Astrocyte (in vitro differentiated cells and primary cell): ENCODE data around the gene C5. TPM values are rescaled to one million over a fixed set of nuclear protein-coding genes. Genes with fewer than 3 reads are reported as not detected.

Experiments
- DNase-seq: peaks from one replicate; pipeline ENCODE4 v3.0.0-alpha.2; 2010; ENCODE audit warnings: low read depth
- FAIRE-seq: peaks from 2 replicates; lab custom pipeline; 2011; peaks lifted over from hg19 to GRCh38; lab: Jason Lieb, UNC
- H2AFZ ChIP-seq: 2 replicates; pipeline ENCODE4 v1.6.0; 2012; ENCODE audit warnings: low read depth, low read length, inconsistent platforms
- H3K27ac ChIP-seq: 2 replicates; pipeline ENCODE4 v1.5.1; 2011; ENCODE audit warnings: low read depth, low read length, inconsistent platforms
- H3K27me3 ChIP-seq: 2 replicates; pipeline ENCODE4 v1.6.0; 2011; ENCODE audit warnings: low read length, inconsistent platforms; ENCODE audit not compliant: insufficient read depth
- H3K36me3 ChIP-seq: 2 replicates; pipeline ENCODE4 v1.5.1; 2011; ENCODE audit warnings: low read length, inconsistent platforms; ENCODE audit not compliant: insufficient read depth
- H3K4me1 ChIP-seq: 2 replicates; pipeline ENCODE4 v1.5.1; 2011; ENCODE audit warnings: low read length, inconsistent platforms; ENCODE audit not compliant: insufficient read depth
- H3K4me2 ChIP-seq: 2 replicates; pipeline ENCODE4 v1.6.0; 2012; ENCODE audit warnings: low read length, inconsistent platforms
- H3K4me3 ChIP-seq: 2 replicates; pipeline ENCODE4 v1.5.1; 2011; ENCODE audit warnings: low read depth, mild to moderate bottlenecking, low read length, inconsistent platforms; ENCODE audit not compliant: insufficient read depth
- H3K79me2 ChIP-seq: 2 replicates; pipeline ENCODE4 v1.6.0; 2012; ENCODE audit warnings: mild to moderate bottlenecking, low read length, inconsistent platforms; ENCODE audit not compliant: insufficient read depth
- H3K9ac ChIP-seq: 2 replicates; pipeline ENCODE4 v1.6.0; 2012; ENCODE audit warnings: mild to moderate bottlenecking, low read length, inconsistent platforms
- H3K9me3 ChIP-seq: 2 replicates; pipeline ENCODE4 v1.5.1; 2012; ENCODE audit warnings: low read depth, mild to moderate bottlenecking, low read length, inconsistent platforms; ENCODE audit not compliant: insufficient read depth
- H4K20me1 ChIP-seq: 2 replicates; pipeline ENCODE4 v1.6.0; 2012; ENCODE audit warnings: low read length, inconsistent platforms; ENCODE audit not compliant: insufficient read depth
- H3K27ac Mint-ChIP-seq: one replicate; pipeline ENCODE4 v1.8.0; 2021; ENCODE audit warnings: mild to moderate bottlenecking, mixed read lengths; ENCODE audit not compliant: unreplicated experiment
- H3K27me3 Mint-ChIP-seq: one replicate; pipeline ENCODE4 v1.8.0; 2021; ENCODE audit warnings: low read depth, mixed read lengths; ENCODE audit not compliant: unreplicated experiment
- H3K36me3 Mint-ChIP-seq: one replicate; pipeline ENCODE4 v1.8.0; 2021; ENCODE audit warnings: low read depth, mixed read lengths; ENCODE audit not compliant: unreplicated experiment
- H3K4me1 Mint-ChIP-seq: one replicate; pipeline ENCODE4 v1.8.0; 2021; ENCODE audit warnings: low read depth, mixed read lengths; ENCODE audit not compliant: unreplicated experiment
- H3K4me3 Mint-ChIP-seq: one replicate; pipeline ENCODE4 v1.8.0; 2021; ENCODE audit warnings: mild to moderate bottlenecking, moderate library complexity, mixed read lengths; ENCODE audit not compliant: unreplicated experiment
- H3K9me3 Mint-ChIP-seq: one replicate; pipeline ENCODE4 v1.8.0; 2021; ENCODE audit warnings: mild to moderate bottlenecking, mixed read lengths; ENCODE audit not compliant: unreplicated experiment
- EZH2 ChIP-seq: IDR thresholded peaks from 2 replicates; pipeline ENCODE4 v1.6.1; 2012; ENCODE audit warnings: mild to moderate bottlenecking, low read length, inconsistent platforms; ENCODE audit not compliant: insufficient read depth
- total RNA-seq: library from RNA; stranded (reverse); gene quantifications from 2 replicates; pipeline ENCODE4 v1.2.1, GENCODE V29; 2021
- TF ChIP-seq, protein P1 (sequence below): IDR thresholded peaks from 2 replicates; pipeline ENCODE4 v1.5.1; 2011; ENCODE audit warnings: low read depth, mild to moderate bottlenecking, inconsistent platforms, low read length, moderate library complexity; ENCODE audit not compliant: insufficient read depth

The C5 gene
- total RNA-seq, 1 donor from 2014 or later, result 1.1 TPM

- Histone ChIP-seq H2AFZ (no peak overlapping the region), H3K36me3 (no peaks in the 10 kb centered on the region), H3K4me3 (no peak overlapping the region), H3K79me2 (no peaks in the 10 kb centered on the region), H3K27me3 (no peaks in the 10 kb centered on the region), H3K9ac (no peak overlapping the region), H3K4me2 (peak overlapping the region; percentile 85), H3K9me3 (no peaks in the 10 kb centered on the region), H3K4me1 (peaks cover 44% of the 10 kb centered on the region), H4K20me1 (no peaks in the 10 kb centered on the region), H3K27ac (no peak overlapping the region)
- no peak for DNase-seq
- H3K36me3 Mint-ChIP-seq, result no peaks in the 10 kb centered on the region
- H3K9me3 Mint-ChIP-seq, result no peaks in the 10 kb centered on the region
- FAIRE-seq, result no peak
- no peak overlapping the region for H3K27ac Mint-ChIP-seq
- no peak overlapping the region for H3K4me3 Mint-ChIP-seq
- H3K4me1 Mint-ChIP-seq, result peaks cover 24% of the 10 kb centered on the region
- H3K27me3 Mint-ChIP-seq, result no peaks in the 10 kb centered on the region
- no peak for TF ChIP-seq EZH2
- TF ChIP-seq, protein P1, sequence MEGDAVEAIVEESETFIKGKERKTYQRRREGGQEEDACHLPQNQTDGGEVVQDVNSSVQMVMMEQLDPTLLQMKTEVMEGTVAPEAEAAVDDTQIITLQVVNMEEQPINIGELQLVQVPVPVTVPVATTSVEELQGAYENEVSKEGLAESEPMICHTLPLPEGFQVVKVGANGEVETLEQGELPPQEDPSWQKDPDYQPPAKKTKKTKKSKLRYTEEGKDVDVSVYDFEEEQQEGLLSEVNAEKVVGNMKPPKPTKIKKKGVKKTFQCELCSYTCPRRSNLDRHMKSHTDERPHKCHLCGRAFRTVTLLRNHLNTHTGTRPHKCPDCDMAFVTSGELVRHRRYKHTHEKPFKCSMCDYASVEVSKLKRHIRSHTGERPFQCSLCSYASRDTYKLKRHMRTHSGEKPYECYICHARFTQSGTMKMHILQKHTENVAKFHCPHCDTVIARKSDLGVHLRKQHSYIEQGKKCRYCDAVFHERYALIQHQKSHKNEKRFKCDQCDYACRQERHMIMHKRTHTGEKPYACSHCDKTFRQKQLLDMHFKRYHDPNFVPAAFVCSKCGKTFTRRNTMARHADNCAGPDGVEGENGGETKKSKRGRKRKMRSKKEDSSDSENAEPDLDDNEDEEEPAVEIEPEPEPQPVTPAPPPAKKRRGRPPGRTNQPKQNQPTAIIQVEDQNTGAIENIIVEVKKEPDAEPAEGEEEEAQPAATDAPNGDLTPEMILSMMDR, result no peak
Measured at GRCh38 chr9:120927269-120928014, 122.6 kb downstream of the C5 start.

DNA sequence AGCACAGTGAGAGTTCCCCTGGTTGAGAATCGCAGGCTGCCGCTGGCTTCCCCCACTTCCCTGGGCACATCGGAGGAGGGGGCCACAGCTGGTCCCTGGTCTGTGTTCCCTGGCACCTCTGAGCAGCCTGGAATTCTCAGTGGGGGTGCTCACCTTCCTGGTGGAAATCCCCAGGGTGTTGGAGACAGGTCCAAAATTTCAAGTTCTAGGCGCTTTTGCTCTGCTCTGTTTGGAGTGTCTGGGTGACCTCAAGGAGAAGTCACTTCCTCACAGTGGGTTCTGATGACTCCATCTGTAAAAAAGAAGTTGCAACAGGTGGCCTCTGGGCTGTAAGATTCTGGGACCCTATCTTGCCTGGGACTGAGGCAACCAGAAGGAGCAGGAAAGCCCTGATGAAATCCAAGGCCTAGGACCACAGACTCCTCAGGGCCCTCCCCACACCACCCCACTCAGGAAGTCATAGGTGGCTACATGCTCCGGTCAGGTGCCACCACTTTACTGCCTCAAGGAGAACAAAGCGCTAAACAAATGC, 123.6 kb downstream of the C5 start, which contains the start of gene TRAF1:
Gene TRAF1, minus strand, starts transcription at position 400 of the 532 bp plus-strand sequence. CDS start 721 bp downstream, outside the sequence.
- H2AFZ ChIP-seq, result no peak within 1 kb of the TSS
- H3K9me3 Mint-ChIP-seq, result no peaks in the 10 kb centered on the region
- peaks cover 34% of the 10 kb centered on the region for H3K4me1 ChIP-seq
- peak within 1 kb of the TSS; percentile 52 for H3K27ac ChIP-seq
- no peaks in the 10 kb centered on the region for H3K36me3 Mint-ChIP-seq
- H3K27me3 Mint-ChIP-seq, result no peaks in the 10 kb centered on the region
- no peaks in the 10 kb centered on the region for H3K36me3 ChIP-seq
- TF ChIP-seq, protein P1, result no peak
- no peak for TF ChIP-seq EZH2
- H3K9ac ChIP-seq, result peak within 1 kb of the TSS; percentile 66
- no peaks in the 10 kb centered on the region for H3K79me2 ChIP-seq
- DNase-seq, result no peak
- H4K20me1 ChIP-seq, result no peaks in the 10 kb centered on the region
- no peaks in the 10 kb centered on the region for H3K27me3 ChIP-seq
- no peak within 1 kb of the TSS for H3K4me3 ChIP-seq
- peak within 1 kb of the TSS; percentile 87 for H3K27ac Mint-ChIP-seq
- H3K4me1 Mint-ChIP-seq, result peaks cover 21% of the 10 kb centered on the region
- no peaks in the 10 kb centered on the region for H3K9me3 ChIP-seq
- peak within 1 kb of the TSS; percentile 56 for H3K4me2 ChIP-seq
- FAIRE-seq, result no peak
- peak within 1 kb of the TSS; percentile 34 for H3K4me3 Mint-ChIP-seq
